ENCODE measurements around the gene TMEM204. TPM values are rescaled to one million over a fixed set of nuclear protein-coding genes. Genes with fewer than 3 reads are reported as not detected.

TMEM204 gene
- total and polyA plus RNA-seq, 10 of the 15 experiments (the other 5 are each of a cell fraction or from before 2014, with no cell fraction given), result 0.05 to 0.30 (median 0.18) TPM; not detected in 7

DNA sequence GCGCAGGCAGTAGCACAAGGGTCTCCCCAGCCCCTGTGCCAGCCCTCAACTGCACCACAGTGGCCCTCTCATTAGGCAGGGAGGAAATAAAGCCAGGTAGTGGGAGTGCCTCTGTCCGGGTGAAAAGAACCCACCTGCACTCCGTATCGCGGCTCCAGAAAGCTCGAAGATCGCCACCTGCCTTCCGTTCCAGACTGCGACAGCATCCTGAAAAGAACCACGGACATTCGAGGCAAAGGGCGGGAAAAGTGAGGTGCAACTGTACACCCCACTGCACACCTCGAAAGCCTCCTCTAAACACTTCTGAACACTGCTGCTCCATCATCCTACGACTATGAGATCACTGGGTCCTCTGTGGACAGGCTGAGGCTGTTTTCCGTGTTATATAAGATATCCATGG lies 49.7 kb downstream of the TMEM204 start:
- BruUV-seq (replicated peaks), result no TSS peak
- H3K9ac ChIP-seq (ENCODE audit: control insufficient read depth, insufficient read depth, low read length), result no peak overlapping the region
- in situ Hi-C loops (cut with MboI) (no loop called here), intact Hi-C loops (cut with micrococcal nuclease; ENCODE audit: unreplicated experiment) (no loop called here)
- ATAC-seq, result no peak
- DNase-seq (ENCODE audit: low read depth, low spot score), result no peak
- H3K79me2 ChIP-seq (ENCODE audit: control insufficient read depth, insufficient read depth, low read length), result no peaks in the 10 kb centered on the region
- no peaks in the 10 kb centered on the region for H4K20me1 ChIP-seq (ENCODE audit: control insufficient read depth, insufficient read depth)
- ChIA-PET POLR2A (no interaction called here), CTCF (no interaction called here), SMC1A (ENCODE audit: uncharacterized antibody, unreplicated experiment) (no interaction called here), RAD21 (ENCODE audit: unreplicated experiment) (no interaction called here)
- no peak overlapping the region for H2AFZ ChIP-seq (ENCODE audit: control insufficient read depth, low read depth, low read length)
- no peak overlapping the region for H3K27ac ChIP-seq (ENCODE audit: control insufficient read depth, insufficient read depth)
- WGBS (ENCODE audit: insufficient coverage, insufficient replicate concordance, low lambda C conversion rate, missing lambda C conversion rate), result 86% methylated on average over 15 of the region's 15 CpGs
- no peaks in the 10 kb centered on the region for H3K4me1 ChIP-seq (ENCODE audit: control insufficient read depth, insufficient read depth, low read length)
- TF ChIP-seq TARDBP (IDR thresholded peaks at IDR 0.05; ENCODE audit: borderline replicate concordance), result no peak
- no peaks in the 10 kb centered on the region for H3K36me3 ChIP-seq (ENCODE audit: control insufficient read depth in 2 of 2, insufficient read depth in 2 of 2, low read length in 1 of 2)
- H3K9me3 ChIP-seq (replicated peaks; ENCODE audit: control insufficient read depth, insufficient read depth, low read length), result no peaks in the 10 kb centered on the region; the same call in 2 of the 3 replicates
- no peak overlapping the region for H3K4me2 ChIP-seq (ENCODE audit: control insufficient read depth, insufficient read depth)
- no peaks in the 10 kb centered on the region for H3K27me3 ChIP-seq (replicated peaks in 1 of 2; ENCODE audit: control insufficient read depth in 2 of 2, insufficient read depth in 2 of 2, low read length in 1 of 2)
- no peak for FAIRE-seq
- no peak overlapping the region for H3K4me3 ChIP-seq

DNA sequence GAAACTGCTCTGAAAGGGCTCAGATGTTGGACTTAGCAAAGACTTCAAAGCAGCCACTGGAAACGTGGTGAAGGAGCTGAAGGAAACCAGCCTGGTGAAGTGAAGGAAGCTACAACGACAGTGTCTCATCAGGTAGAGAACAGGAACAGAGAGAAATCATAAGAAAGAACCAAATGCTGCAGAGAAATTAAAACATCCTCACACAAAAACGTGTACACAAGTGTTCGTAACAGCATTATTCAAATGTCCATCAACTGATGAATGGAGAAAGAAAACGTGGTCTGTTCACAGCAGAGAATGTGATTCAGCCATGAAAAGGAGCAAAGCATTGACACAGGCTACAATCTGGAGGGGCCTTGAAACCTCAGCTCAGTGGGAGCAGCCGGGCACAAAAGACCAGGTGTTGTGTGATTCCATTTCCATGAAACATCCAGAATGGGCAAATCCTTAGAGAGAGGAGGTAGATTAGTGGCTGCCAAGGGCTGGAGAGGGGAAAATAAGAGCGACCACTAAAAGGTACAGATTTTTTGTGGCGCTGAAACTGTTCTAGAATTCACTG lies 51.5 kb downstream of the TMEM204 start:
- ChIA-PET RAD21 (ENCODE audit: unreplicated experiment) (no interaction called here), CTCF (no interaction called here), SMC1A (ENCODE audit: uncharacterized antibody, unreplicated experiment) (interaction anchor here (0.7 kb wide), 1 partner anchor 86 kb away, joined by 3 read pairs; no protein-coding TSS in a partner anchor), POLR2A (no interaction called here)
- no peak overlapping the region for H3K27ac ChIP-seq (ENCODE audit: control insufficient read depth, insufficient read depth)
- WGBS (ENCODE audit: insufficient coverage, insufficient replicate concordance, low lambda C conversion rate, missing lambda C conversion rate), result 56% methylated on average over 8 of the region's 8 CpGs
- H3K79me2 ChIP-seq (ENCODE audit: control insufficient read depth, insufficient read depth, low read length), result no peaks in the 10 kb centered on the region
- H2AFZ ChIP-seq (ENCODE audit: control insufficient read depth, low read depth, low read length), result no peak overlapping the region
- H3K27me3 ChIP-seq (replicated peaks in 1 of 2; ENCODE audit: control insufficient read depth in 2 of 2, insufficient read depth in 2 of 2, low read length in 1 of 2), result no peaks in the 10 kb centered on the region
- FAIRE-seq (no peak), ATAC-seq (no peak), DNase-seq (ENCODE audit: low read depth, low spot score) (no peak)
- intact Hi-C loops (cut with micrococcal nuclease; ENCODE audit: unreplicated experiment), result no loop called here
- in situ Hi-C loops (cut with MboI), result no loop called here
- BruUV-seq (replicated peaks), result no TSS peak
- no peak overlapping the region for H3K9ac ChIP-seq (ENCODE audit: control insufficient read depth, insufficient read depth, low read length)
- no peaks in the 10 kb centered on the region for H3K4me1 ChIP-seq (ENCODE audit: control insufficient read depth, insufficient read depth, low read length)
- no peak for TF ChIP-seq ESRRA (IDR thresholded peaks at IDR 0.05; ENCODE audit: low read length)
- TF ChIP-seq ZNF384 (IDR thresholded peaks at IDR 0.05; ENCODE audit: borderline replicate concordance, low read depth, low read length), result no peak
- TF ChIP-seq STAT3 (IDR thresholded peaks at IDR 0.05; ENCODE audit: low read depth, low read length), result no peak
- no peak for TF ChIP-seq EGR1 (IDR thresholded peaks at IDR 0.05; ENCODE audit: borderline replicate concordance in 1 of 2, low read depth in 2 of 2, low read length in 2 of 2)
- no peak for TF ChIP-seq FOS (IDR thresholded peaks at IDR 0.05; ENCODE audit: borderline replicate concordance, extremely low read depth, insufficient read length)
- H3K36me3 ChIP-seq (ENCODE audit: control insufficient read depth in 2 of 2, insufficient read depth in 2 of 2, low read length in 1 of 2), result no peaks in the 10 kb centered on the region
- no peak overlapping the region for H3K4me3 ChIP-seq
- no peak overlapping the region for H3K4me2 ChIP-seq (ENCODE audit: control insufficient read depth, insufficient read depth)
- H3K9me3 ChIP-seq (replicated peaks; ENCODE audit: control insufficient read depth, insufficient read depth, low read length), result no peaks in the 10 kb centered on the region; the same call in 2 of the 3 replicates
- H4K20me1 ChIP-seq (ENCODE audit: control insufficient read depth, insufficient read depth), result no peaks in the 10 kb centered on the region
